Measurements from ENCODE around the gene ZBTB7B. TPM values are rescaled to one million over a fixed set of nuclear protein-coding genes. Genes with fewer than 3 reads are reported as not detected.
A peak's percentile ranks its signal among the peaks of the same experiment; 100 is the strongest.

ZBTB7B gene
- total and polyA plus RNA-seq, 9 of the 15 experiments (the other 6 are each of a cell fraction or from before 2014, with no cell fraction given): 0.04 to 46.5 (median 15.2) TPM

DNA sequence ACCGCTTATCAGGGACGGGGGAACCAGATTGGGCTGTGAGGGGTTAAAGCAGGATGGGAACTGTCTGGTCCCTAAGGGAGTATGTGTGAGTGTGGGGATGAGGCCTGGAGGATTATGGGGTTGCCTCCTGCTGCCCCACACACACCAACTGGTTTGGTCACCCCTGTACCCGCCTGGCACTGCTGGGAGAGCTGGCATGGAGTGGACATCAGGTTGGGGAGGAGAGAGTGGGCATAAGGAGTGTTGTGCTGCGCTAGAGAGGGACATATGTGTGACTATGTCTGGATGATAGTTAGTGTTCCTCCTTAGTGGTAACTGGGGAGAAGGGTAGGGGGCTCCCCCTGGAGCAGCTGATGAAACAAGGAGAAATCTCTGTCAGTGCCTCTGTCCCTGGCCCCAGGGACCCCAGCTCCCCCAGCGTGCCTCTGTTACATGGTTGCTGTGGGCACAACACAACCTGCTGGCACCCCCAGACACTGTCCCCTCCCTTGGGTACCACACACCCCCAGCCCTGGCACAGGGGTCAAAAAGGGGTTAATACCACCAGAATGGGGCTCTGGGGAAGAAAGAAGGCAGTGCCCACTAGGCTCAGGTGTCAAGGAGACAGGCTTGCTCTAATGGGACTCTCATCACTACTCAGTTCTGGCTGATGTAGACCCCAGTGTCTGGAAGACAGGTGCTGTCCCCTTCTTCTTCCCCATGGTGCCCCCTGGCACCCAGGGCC is 1.9 kb downstream of the ZBTB7B start (continued):
- TF ChIP-seq RBM14 (IDR thresholded peaks at IDR 0.05; ENCODE audit: borderline replicate concordance, insufficient read depth, low read depth, low read length) (no peak), SLC30A9 (CRISPR knock-in tag; IDR thresholded peaks at IDR 0.05) (no peak), THRAP3 (IDR thresholded peaks at IDR 0.05; ENCODE audit: borderline replicate concordance) (no peak), RFX7 (CRISPR knock-in tag; IDR thresholded peaks at IDR 0.05) (no peak), MAZ (CRISPR knock-in tag; conservative IDR thresholded peaks at IDR 0.05 in 1 of 2, IDR thresholded peaks at IDR 0.05 in 1 of 2) (peak in 1 of 2 experiments; percentile 49; a peak in 1 of 4 replicates), SMC3 (conservative IDR thresholded peaks at IDR 0.05; ENCODE audit: insufficient read depth, low read depth, low read length) (no peak), ELF1 (tag; IDR thresholded peaks at IDR 0.05) (no peak; the same call in 1 of the 2 replicates), PHB (CRISPR knock-in tag; IDR thresholded peaks at IDR 0.05) (no peak), NFATC3 (IDR thresholded peaks at IDR 0.05) (no peak), FOXK1 (CRISPR knock-in tag; IDR thresholded peaks at IDR 0.05; ENCODE audit: borderline replicate concordance) (no peak), SREBF2 (CRISPR knock-in tag; IDR thresholded peaks at IDR 0.05) (no peak), ZNF75A (CRISPR knock-in tag; IDR thresholded peaks at IDR 0.05) (no peak), ZSCAN32 (CRISPR knock-in tag; IDR thresholded peaks at IDR 0.05) (no peak), TEAD4 (IDR thresholded peaks at IDR 0.05; ENCODE audit: low read length) (no peak), TEAD4 (CRISPR knock-in tag; IDR thresholded peaks at IDR 0.05; ENCODE audit: borderline replicate concordance) (no peak), NR4A1 (CRISPR knock-in tag; IDR thresholded peaks at IDR 0.05) (no peak), NR4A1 (tag; IDR thresholded peaks at IDR 0.05) (no peak), ERF (CRISPR knock-in tag; IDR thresholded peaks at IDR 0.05) (no peak), ZNF253 (CRISPR knock-in tag; conservative IDR thresholded peaks at IDR 0.05) (no peak), DNMT1 (IDR thresholded peaks at IDR 0.05) (no peak), XRCC4 (IDR thresholded peaks at IDR 0.05; ENCODE audit: extremely low read depth, insufficient read depth, insufficient read length) (no peak), CBFA2T3 (IDR thresholded peaks at IDR 0.05) (no peak), TGIF2 (CRISPR knock-in tag; IDR thresholded peaks at IDR 0.05) (no peak), BRF1 (IDR thresholded peaks at IDR 0.05; ENCODE audit: borderline replicate concordance, extremely low read depth, insufficient read length) (no peak)
- TF ChIP-seq, protein P1, sequence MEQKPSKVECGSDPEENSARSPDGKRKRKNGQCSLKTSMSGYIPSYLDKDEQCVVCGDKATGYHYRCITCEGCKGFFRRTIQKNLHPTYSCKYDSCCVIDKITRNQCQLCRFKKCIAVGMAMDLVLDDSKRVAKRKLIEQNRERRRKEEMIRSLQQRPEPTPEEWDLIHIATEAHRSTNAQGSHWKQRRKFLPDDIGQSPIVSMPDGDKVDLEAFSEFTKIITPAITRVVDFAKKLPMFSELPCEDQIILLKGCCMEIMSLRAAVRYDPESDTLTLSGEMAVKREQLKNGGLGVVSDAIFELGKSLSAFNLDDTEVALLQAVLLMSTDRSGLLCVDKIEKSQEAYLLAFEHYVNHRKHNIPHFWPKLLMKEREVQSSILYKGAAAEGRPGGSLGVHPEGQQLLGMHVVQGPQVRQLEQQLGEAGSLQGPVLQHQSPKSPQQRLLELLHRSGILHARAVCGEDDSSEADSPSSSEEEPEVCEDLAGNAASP (IDR thresholded peaks at IDR 0.05): no peak
- TF ChIP-seq, protein P2, sequence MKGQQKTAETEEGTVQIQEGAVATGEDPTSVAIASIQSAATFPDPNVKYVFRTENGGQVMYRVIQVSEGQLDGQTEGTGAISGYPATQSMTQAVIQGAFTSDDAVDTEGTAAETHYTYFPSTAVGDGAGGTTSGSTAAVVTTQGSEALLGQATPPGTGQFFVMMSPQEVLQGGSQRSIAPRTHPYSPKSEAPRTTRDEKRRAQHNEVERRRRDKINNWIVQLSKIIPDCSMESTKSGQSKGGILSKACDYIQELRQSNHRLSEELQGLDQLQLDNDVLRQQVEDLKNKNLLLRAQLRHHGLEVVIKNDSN (CRISPR knock-in tag; IDR thresholded peaks at IDR 0.05): no peak
- TF ChIP-seq, protein P3, sequence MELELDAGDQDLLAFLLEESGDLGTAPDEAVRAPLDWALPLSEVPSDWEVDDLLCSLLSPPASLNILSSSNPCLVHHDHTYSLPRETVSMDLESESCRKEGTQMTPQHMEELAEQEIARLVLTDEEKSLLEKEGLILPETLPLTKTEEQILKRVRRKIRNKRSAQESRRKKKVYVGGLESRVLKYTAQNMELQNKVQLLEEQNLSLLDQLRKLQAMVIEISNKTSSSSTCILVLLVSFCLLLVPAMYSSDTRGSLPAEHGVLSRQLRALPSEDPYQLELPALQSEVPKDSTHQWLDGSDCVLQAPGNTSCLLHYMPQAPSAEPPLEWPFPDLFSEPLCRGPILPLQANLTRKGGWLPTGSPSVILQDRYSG (tag; conservative IDR thresholded peaks at IDR 0.05; ENCODE audit: low read depth): no peak

Measured in K562 (cell line).